SH-SY5Y (cell line): Measurements from ENCODE around the gene NFIB.

Experiments
- GATA2 ChIP-seq: IDR thresholded peaks from 2 replicates; pipeline ENCODE4 v1.6.1; 2011; ENCODE audit warnings: mild to moderate bottlenecking, low read depth, low read length
- GATA3 ChIP-seq: IDR thresholded peaks from 2 replicates; pipeline ENCODE4 v1.6.1; 2011; ENCODE audit warnings: low read depth, mild to moderate bottlenecking, low read length, moderate library complexity

DNA sequence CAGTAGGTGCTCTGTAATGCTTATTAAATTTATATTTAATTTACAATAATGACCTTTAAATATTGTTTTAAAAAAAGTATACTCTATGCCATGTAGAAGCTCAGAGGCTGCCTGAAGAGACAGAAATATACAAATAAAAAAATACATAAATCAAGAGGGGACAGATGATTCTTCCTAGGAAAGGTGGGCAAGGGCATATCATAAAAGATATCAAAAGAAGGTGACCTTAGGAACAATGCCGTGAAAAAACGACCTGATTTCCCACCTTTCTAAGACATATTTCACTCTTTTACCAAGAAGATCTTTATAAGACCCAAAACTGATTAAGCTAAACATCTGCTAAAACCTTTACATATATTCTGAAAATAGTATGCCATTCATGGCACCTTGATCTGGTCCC, 128.9 kb downstream of the NFIB start:
- TF ChIP-seq GATA2 (no peak), GATA3 (no peak)
